HG03354 (cell line): Measurements from ENCODE around the gene ATF6.

Experiments used
- ATAC-seq: cut with Tn5 transposase; IDR thresholded peaks from one replicate; pipeline ENCODE4 v1.9.1; 2021; ENCODE audit warnings: mild to moderate bottlenecking; ENCODE audit not compliant: unreplicated experiment, poor library complexity, severe bottlenecking

The ATF6 gene

GRCh38 chr1:162009501-162010174 lies 243.5 kb downstream of the ATF6 start:
- ATAC-seq = no peak

- ATAC-seq = no peak
Measured at GRCh38 chr1:162010175-162010506, 244.0 kb downstream of the ATF6 start.

- no peak for ATAC-seq
Measured at GRCh38 chr1:162011337-162012012, 245.4 kb downstream of the ATF6 start.

GRCh38 chr1:162013289-162013688 lies 247.2 kb downstream of the ATF6 start:
- ATAC-seq = no peak
